NB4 (cell line): ENCODE results near the gene POU2F1.

ENCODE experiments used
- DNase-seq: peaks from one replicate; pipeline ENCODE4 v3.0.0; 2010; ENCODE audit warnings: low read depth
- H3K4me3 ChIP-seq: one replicate; pipeline ENCODE4 v1.5.1; 2011; ENCODE audit warnings: mild to moderate bottlenecking, low read depth, low read length, moderate library complexity
- CTCF ChIP-seq: IDR thresholded peaks from one replicate; pipeline ENCODE4 v1.5.1; 2012; ENCODE audit warnings: low read depth, low read length
- MYC ChIP-seq: IDR thresholded peaks from 2 replicates; pipeline ENCODE4 v1.6.1; 2011; ENCODE audit warnings: low read depth, low read length
- POLR2A ChIP-seq: IDR thresholded peaks from 2 replicates; pipeline ENCODE4 v1.6.1; 2011; ENCODE audit warnings: mild to moderate bottlenecking; ENCODE audit not compliant: insufficient read length; ENCODE audit errors: extremely low read depth
- TF ChIP-seq, protein P1 (sequence below): IDR thresholded peaks from 2 replicates; pipeline ENCODE4 v1.6.1; 2011; ENCODE audit warnings: low read depth, low read length

The POU2F1 gene

GRCh38 chr1:167305059-167305705 is 84.5 kb downstream of the POU2F1 start:
- no peak for DNase-seq
- H3K4me3 ChIP-seq = no peak overlapping the region
- TF ChIP-seq, protein P1, sequence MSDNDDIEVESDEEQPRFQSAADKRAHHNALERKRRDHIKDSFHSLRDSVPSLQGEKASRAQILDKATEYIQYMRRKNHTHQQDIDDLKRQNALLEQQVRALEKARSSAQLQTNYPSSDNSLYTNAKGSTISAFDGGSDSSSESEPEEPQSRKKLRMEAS = no peak
- TF ChIP-seq MYC (no peak), CTCF (no peak), POLR2A (no peak)

DNA sequence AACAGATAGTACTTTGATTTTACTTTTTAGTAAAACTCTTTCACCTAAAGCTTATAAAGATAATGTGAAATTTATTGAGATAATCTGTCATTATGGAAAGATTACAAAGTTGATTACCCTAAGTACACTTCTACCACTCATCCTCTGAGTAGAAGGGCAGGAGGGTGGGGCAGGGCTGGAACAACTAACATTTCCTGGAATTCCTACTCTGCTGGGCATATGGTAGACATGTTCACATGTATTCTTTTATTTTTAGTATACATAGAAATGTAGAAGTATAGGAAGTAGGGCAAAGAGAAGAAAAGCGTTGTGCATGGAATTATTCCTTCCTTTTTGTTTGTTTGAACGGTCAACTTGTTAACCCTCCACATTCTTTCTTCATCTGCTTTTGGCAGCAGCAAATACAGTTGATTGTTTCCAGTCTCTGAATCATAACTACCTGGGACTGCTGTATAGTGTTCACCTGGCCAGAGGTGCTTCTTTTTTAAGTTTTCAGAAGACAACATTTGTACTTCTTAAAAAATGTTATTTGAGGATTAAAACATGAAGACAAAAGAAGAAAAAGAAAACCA is 85.1 kb downstream of the POU2F1 start:
- TF ChIP-seq POLR2A (no peak), CTCF (no peak)
- TF ChIP-seq, protein P1 = no peak
- H3K4me3 ChIP-seq = no peak overlapping the region
- no peak for DNase-seq

DNA sequence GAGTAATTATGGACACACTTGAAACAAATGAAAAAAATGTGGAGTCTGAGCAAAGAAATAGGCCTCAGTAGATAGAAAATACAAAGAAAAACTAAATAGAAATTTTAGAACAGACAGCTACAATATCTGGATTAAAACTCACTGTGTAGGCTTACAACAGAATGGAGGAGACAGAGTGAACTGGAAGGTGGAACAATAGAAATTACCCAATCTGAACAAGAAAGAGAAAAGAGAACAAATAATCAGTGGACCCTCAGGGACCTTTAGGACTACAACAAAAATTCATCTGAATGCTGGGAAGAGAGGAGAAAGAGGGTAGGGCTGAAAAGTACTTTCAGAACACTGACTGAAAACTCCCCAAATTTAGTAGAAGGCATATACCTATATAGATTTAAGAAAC is 90.0 kb downstream of the POU2F1 start:
- DNase-seq = no peak
- TF ChIP-seq POLR2A (no peak), MYC (no peak), CTCF (no peak)
- TF ChIP-seq, protein P1 = no peak
- no peak overlapping the region for H3K4me3 ChIP-seq

- TF ChIP-seq POLR2A = no peak
- no peak for TF ChIP-seq CTCF
- TF ChIP-seq MYC = no peak
- TF ChIP-seq, protein P1 = no peak
- H3K4me3 ChIP-seq = no peak overlapping the region
- DNase-seq = no peak
Observed at GRCh38 chr1:167312871-167313270, 92.2 kb downstream of the POU2F1 start.

GRCh38 chr1:167314671-167315070 is 94.0 kb downstream of the POU2F1 start:
- TF ChIP-seq, protein P1 = no peak
- no peak for TF ChIP-seq MYC
- TF ChIP-seq CTCF = no peak
- no peak for TF ChIP-seq POLR2A
- H3K4me3 ChIP-seq = no peak overlapping the region
- DNase-seq = no peak
